ENCODE results near the gene CHRD. TPM values are rescaled to one million over a fixed set of nuclear protein-coding genes. Genes with fewer than 3 reads are reported as not detected.

CHRD gene
- total RNA-seq (not detected), total RNA-seq (0 to 0.23 reads per million in 2 donors)

DNA sequence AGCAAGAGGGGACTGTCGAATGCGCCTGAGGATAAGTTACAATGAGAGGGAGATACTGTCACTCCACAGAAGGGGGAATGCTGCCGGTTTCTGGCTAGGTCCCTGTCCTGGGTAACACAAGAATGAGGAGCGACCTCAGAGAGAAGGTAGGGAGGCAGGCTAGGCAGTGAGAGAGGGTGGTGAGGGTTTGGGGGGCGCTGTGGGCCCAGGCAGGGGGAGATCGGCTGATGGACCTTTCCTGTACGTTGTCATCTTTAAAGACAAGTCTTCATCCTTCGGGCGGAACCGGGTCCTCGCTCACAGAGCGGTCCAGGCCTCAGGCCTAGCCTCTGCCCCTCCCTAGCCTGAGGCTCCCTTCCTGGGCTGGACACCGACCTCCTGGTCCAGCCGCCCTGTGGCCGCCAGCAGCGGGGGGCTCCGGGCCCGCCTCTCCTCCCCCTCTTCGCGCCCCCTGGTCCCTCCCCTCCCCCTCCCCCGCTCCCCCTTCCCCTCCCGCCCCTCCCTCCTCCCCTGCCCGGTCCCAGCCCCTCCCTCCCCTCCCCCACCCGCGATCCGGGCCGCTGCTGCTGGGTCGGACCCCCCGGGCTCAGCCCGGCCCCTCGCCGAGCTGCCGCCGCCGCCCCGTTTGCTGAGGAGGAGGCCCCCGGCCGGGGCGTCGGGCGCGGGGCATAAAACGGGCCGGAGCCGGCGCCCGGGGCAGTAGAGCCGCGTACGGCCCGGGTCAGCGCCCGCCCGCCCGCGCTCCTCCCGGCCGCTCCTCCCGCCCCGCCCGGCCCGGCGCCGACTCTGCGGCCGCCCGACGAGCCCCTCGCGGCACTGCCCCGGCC, at the start of gene CHRD:
Gene CHRD, plus strand, starts transcription at position 697 of the 827 bp plus-strand sequence. CDS start 265 bp downstream, outside the sequence.
- no peak within 1 kb of the TSS for H3K27ac Mint-ChIP-seq
- peaks cover 76% of the 10 kb centered on the region for H3K27me3 Mint-ChIP-seq
- ATAC-seq (no peak), DNase-seq (no peak)
- peak within 1 kb of the TSS; percentile 88 for H3K4me3 Mint-ChIP-seq
- no peaks in the 10 kb centered on the region for H3K9me3 ChIP-seq (ENCODE audit: control insufficient read depth, low read length, poor library complexity, severe bottlenecking)
- H3K36me3 Mint-ChIP-seq (ENCODE audit: low read depth): peaks cover 9% of the 10 kb centered on the region
- peaks cover 6% of the 10 kb centered on the region for H3K4me1 Mint-ChIP-seq

- Mint-ChIP-seq H3K4me1 (peaks cover 39% of the 10 kb centered on the region), H3K27ac (peak overlapping the region; percentile 95), H3K27me3 (peaks cover 4% of the 10 kb centered on the region), H3K36me3 (ENCODE audit: low read depth) (peaks cover 26% of the 10 kb centered on the region), H3K4me3 (peak overlapping the region; percentile 25)
- no peaks in the 10 kb centered on the region for H3K9me3 ChIP-seq (ENCODE audit: control insufficient read depth, low read length, poor library complexity, severe bottlenecking)
- ATAC-seq: no peak
- DNase-seq: no peak
Measured at GRCh38 chr3:184332370-184333090, 47.3 kb upstream of the CHRD start.

DNA sequence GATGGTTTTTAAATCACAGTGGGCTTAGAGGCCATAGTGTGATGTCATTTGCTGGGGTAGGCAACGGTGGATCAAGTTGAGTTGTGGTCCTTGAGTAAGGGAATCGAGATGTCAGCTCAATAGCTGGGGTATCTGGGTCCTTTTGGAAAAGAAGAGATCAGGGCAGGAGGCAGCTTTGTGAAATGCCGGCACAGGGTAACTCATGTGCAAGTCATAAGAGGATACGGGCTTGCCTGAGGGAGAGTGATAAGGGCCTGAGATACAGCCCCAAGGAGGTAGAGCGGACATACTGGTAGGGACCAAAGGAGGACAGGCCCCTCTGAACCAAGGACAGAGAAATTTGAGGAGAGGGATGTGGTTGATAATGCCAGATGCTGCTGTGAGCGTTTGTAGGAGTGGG, 46.7 kb upstream of the CHRD start:
- Mint-ChIP-seq H3K4me3 (peak overlapping the region; percentile 59), H3K36me3 (ENCODE audit: low read depth) (peaks cover 29% of the 10 kb centered on the region), H3K27ac (peak overlapping the region; percentile 95), H3K4me1 (peaks cover 44% of the 10 kb centered on the region), H3K27me3 (peaks cover 7% of the 10 kb centered on the region)
- ATAC-seq (no peak), DNase-seq (no peak)
- H3K9me3 ChIP-seq (ENCODE audit: control insufficient read depth, low read length, poor library complexity, severe bottlenecking): no peaks in the 10 kb centered on the region

- Mint-ChIP-seq H3K4me3 (peak overlapping the region; percentile 59), H3K27ac (peak overlapping the region; percentile 95), H3K27me3 (peaks cover 7% of the 10 kb centered on the region), H3K4me1 (peaks cover 44% of the 10 kb centered on the region), H3K36me3 (ENCODE audit: low read depth) (peaks cover 26% of the 10 kb centered on the region)
- DNase-seq: no peak
- ATAC-seq: no peak
- H3K9me3 ChIP-seq (ENCODE audit: control insufficient read depth, low read length, poor library complexity, severe bottlenecking): no peaks in the 10 kb centered on the region
Measured at GRCh38 chr3:184333700-184334099, 46.2 kb upstream of the CHRD start.

DNA sequence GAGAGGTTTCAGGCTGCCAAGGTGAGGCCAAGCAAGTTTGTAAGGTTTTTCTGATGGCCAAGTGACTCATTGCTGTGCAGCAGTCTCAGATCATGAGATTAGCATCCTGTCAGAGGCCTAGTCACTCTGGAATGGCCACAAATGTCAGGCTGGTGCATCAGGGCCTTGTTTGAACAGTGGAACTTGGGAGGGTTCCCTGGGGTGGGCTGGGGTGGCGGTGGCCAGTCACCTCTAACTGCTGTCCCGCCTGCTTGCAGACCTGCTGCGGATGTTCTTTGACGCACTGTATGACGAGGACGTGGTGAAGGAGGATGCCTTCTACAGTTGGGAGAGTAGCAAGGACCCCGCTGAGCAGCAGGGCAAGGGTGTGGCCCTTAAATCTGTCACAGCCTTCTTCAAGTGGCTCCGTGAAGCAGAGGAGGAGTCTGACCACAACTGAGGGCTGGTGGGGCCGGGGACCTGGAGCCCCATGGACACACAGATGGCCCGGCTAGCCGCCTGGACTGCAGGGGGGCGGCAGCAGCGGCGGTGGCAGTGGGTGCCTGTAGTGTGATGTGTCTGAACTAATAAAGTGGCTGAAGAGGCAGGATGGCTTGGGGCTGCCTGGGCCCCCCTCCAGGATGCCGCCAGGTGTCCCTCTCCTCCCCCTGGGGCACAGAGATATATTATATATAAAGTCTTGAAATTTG, 45.2 kb upstream of the CHRD start:
- DNase-seq (peak in 1 of 3 donors; percentile 22), ATAC-seq (peak; percentile 33)
- Mint-ChIP-seq H3K36me3 (ENCODE audit: low read depth) (peaks cover 20% of the 10 kb centered on the region), H3K4me3 (peak overlapping the region; percentile 77), H3K4me1 (peaks cover 46% of the 10 kb centered on the region), H3K27me3 (peaks cover 7% of the 10 kb centered on the region), H3K27ac (peak overlapping the region; percentile 95)
- H3K9me3 ChIP-seq (ENCODE audit: control insufficient read depth, low read length, poor library complexity, severe bottlenecking): no peaks in the 10 kb centered on the region

- H3K4me3 Mint-ChIP-seq: peak overlapping the region; percentile 93
- peaks cover 45% of the 10 kb centered on the region for H3K4me1 Mint-ChIP-seq
- H3K9me3 ChIP-seq (ENCODE audit: control insufficient read depth, low read length, poor library complexity, severe bottlenecking): no peaks in the 10 kb centered on the region
- H3K36me3 Mint-ChIP-seq (ENCODE audit: low read depth): peaks cover 19% of the 10 kb centered on the region
- peak overlapping the region; percentile 95 for H3K27ac Mint-ChIP-seq
- DNase-seq (no peak), ATAC-seq (peak; percentile 5)
- H3K27me3 Mint-ChIP-seq: peaks cover 7% of the 10 kb centered on the region
Measured at GRCh38 chr3:184335291-184335660, 44.6 kb upstream of the CHRD start.

DNA sequence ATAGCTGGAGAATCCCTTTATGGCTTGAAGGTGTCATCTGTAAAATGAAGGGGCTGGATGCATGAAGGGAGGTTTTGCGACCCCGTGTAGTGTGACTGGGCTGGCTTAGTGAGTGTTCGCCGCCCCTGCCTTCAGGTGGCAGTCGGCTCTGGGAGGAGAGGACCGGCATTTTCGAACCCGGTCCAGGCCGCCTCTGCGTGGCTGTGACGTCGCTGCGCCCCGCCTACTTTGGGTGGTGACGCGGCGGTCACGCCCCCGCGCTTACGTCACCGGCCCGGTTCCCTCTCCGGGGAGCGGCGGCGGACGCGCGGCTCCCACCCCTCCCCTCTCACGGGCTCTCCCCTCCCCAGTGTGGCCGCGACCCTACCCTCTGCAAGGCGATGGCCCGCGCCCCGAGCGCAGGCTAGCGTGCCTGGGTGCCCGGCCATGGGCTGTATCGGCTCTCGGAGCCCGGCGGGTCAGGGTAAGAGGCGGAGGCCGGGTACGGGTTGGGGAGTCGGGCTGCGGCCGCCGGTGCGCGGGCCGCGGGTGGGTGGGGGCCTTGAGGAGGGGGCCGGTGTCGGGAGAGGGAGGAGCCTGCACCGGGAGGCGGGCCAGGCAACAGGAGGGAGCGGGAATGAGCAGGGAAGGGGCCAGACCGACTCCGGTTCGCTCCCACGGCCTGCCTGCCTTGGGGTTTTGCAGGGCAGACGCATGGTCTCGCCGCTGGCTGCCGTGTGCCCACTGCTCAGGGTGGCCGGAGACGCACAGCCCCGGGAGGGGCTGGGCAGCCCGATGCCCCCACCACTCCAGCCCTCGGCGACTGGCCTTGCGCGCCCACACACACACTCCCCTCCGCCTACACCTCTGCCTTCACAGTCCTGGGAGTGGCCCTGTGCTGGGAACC, 44.0 kb upstream of the CHRD start:
- peak overlapping the region; percentile 95 for H3K27ac Mint-ChIP-seq
- peaks cover 51% of the 10 kb centered on the region for H3K4me1 Mint-ChIP-seq
- peaks cover 7% of the 10 kb centered on the region for H3K27me3 Mint-ChIP-seq
- no peaks in the 10 kb centered on the region for H3K9me3 ChIP-seq (ENCODE audit: control insufficient read depth, low read length, poor library complexity, severe bottlenecking)
- H3K36me3 Mint-ChIP-seq (ENCODE audit: low read depth): peaks cover 19% of the 10 kb centered on the region
- ATAC-seq (peak; percentile 80), DNase-seq (peak; percentile 82 to 89 (median 84))
- H3K4me3 Mint-ChIP-seq: peak overlapping the region; percentile 93

DNA sequence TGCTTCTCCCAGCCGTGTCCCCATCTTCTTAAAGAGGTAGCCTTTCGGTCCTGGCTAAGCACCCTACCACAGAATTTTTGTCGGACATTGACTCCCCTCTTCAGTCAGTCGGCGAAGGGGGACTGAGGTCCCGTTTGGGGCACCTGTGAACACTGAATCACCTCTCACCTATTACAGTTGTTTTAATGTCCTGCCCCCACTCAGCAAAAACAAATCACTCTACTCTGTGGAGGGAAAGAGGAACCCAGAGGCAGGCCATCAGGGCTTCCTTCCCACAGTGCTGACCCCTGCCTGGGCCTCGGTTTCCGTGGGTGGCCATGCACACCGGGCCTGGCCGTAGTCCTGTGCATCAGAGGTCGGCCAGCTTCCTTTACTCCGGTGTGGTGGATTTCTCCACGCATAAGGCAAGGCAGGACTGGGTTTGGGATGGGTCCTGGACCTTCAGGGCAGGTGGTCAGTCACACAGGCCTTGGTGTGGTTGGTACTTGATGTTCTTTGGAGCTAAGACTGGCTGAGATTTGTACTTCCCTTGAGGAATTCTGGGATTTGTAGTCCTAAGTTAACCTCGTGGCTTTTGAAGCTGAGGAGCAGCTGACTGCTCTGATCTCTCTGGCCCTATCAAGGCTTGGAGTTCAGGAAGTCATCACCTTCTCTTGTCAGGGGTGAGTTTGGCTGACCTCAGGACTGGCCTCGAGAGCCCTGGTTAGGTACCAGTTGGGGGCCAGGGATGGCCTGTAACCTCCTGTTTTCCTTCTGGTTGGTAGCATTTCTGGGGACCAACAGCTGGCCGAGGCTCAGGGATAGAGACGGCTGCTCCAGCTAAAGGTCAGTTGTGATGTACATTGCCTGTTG, 43.1 kb upstream of the CHRD start:
- no peak for DNase-seq
- peaks cover 54% of the 10 kb centered on the region for H3K4me1 Mint-ChIP-seq
- no peak for ATAC-seq

DNA sequence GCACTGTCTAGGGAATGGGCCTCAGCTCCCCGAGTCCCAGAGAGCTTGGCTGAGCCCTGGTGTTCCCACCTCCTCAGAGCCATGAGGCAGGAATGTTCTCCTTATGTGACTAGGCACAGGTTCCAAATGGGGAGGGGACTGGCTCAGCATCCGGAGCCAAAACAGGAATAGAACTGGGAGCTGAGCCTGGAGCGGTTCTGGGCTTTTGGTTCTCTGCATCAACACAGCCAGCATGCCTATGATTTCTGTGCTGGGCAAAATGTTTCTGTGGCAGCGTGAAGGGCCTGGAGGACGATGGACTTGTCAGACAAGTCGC, 42.5 kb upstream of the CHRD start, which contains the start of gene FAM131A:
Gene FAM131A, plus strand, starts transcription at position 202 of the 316 bp plus-strand sequence. Its CDS starts 31 bp downstream, at position 233.
- H3K27me3 Mint-ChIP-seq: peaks cover 7% of the 10 kb centered on the region
- H3K27ac Mint-ChIP-seq: peak within 1 kb of the TSS; percentile 95
- no peak for DNase-seq
- ATAC-seq: no peak
- H3K4me3 Mint-ChIP-seq: peak within 1 kb of the TSS; percentile 93
- peaks cover 52% of the 10 kb centered on the region for H3K4me1 Mint-ChIP-seq
- H3K9me3 ChIP-seq (ENCODE audit: control insufficient read depth, low read length, poor library complexity, severe bottlenecking): no peaks in the 10 kb centered on the region
- peaks cover 19% of the 10 kb centered on the region for H3K36me3 Mint-ChIP-seq (ENCODE audit: low read depth)

More for the DNA sequence above, 43.1 kb upstream of the CHRD start:
- H3K9me3 ChIP-seq (ENCODE audit: control insufficient read depth, low read length, poor library complexity, severe bottlenecking): no peaks in the 10 kb centered on the region
- Mint-ChIP-seq H3K4me3 (peak overlapping the region; percentile 93), H3K27me3 (peaks cover 7% of the 10 kb centered on the region), H3K27ac (peak overlapping the region; percentile 95), H3K36me3 (ENCODE audit: low read depth) (peaks cover 19% of the 10 kb centered on the region)

DNA sequence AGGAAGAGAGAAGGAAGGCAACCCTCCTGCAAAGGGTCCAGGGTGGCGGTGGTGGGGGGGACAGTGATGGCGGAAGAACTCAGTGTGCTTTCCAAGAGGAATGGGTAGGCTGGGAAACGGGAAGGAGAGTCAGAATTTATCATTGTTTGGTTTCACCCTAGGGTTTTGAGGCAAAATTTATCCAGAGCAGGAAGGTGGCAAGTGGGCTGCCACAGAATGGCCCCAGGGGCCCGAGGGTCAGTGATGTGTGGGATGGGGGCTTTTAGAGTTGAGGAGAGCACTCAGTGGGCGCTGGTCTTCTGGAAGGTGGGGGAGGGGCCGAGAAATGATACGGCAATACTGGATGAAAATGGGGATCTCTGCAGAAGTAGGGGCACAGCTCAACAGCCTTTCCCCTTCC, 41.9 kb upstream of the CHRD start:
- Mint-ChIP-seq H3K4me3 (peak overlapping the region; percentile 93), H3K4me1 (peaks cover 45% of the 10 kb centered on the region)
- no peak for ATAC-seq

GRCh38 chr3:184338511-184338945, 41.3 kb upstream of the CHRD start:
- peak overlapping the region; percentile 95 for H3K27ac Mint-ChIP-seq
- peaks cover 40% of the 10 kb centered on the region for H3K4me1 Mint-ChIP-seq
- H3K9me3 ChIP-seq (ENCODE audit: control insufficient read depth, low read length, poor library complexity, severe bottlenecking): no peaks in the 10 kb centered on the region
- peak in 1 of 3 donors; percentile 18 for DNase-seq
- peaks cover 7% of the 10 kb centered on the region for H3K27me3 Mint-ChIP-seq
- H3K4me3 Mint-ChIP-seq: peak overlapping the region; percentile 93
- no peak for ATAC-seq
- H3K36me3 Mint-ChIP-seq (ENCODE audit: low read depth): peaks cover 8% of the 10 kb centered on the region

More for the DNA sequence above, 41.9 kb upstream of the CHRD start:
- H3K27me3 Mint-ChIP-seq: peaks cover 7% of the 10 kb centered on the region
- peak overlapping the region; percentile 95 for H3K27ac Mint-ChIP-seq
- no peaks in the 10 kb centered on the region for H3K9me3 ChIP-seq (ENCODE audit: control insufficient read depth, low read length, poor library complexity, severe bottlenecking)
- no peak for DNase-seq
- peaks cover 13% of the 10 kb centered on the region for H3K36me3 Mint-ChIP-seq (ENCODE audit: low read depth)
